H1 (cell line): Measurements from ENCODE around the gene PDP2. TPM values are rescaled to one million over a fixed set of nuclear protein-coding genes. Genes with fewer than 3 reads are reported as not detected.

Experiments
- ASH2L ChIP-seq: fragments of 200-600, 300-600 bp; sonication (generic); IDR thresholded peaks from one replicate; pipeline ENCODE4 v1.7.1; 2017; ENCODE audit warnings: low read length
- BRCA1 ChIP-seq: IDR thresholded peaks from 2 replicates; pipeline ENCODE4 v1.6.1; 2012; ENCODE audit warnings: low read depth, low read length, improper control_type of control experiment
- RBBP5 ChIP-seq: IDR thresholded peaks from 2 replicates; pipeline ENCODE4 v1.7.1; 2012; ENCODE audit warnings: low read depth, mild to moderate bottlenecking, inconsistent platforms, low read length, moderate library complexity, borderline replicate concordance
- polyA plus RNA-seq, 7 experiments: library from polyadenylated mRNA; depleted of rRNA in 3 of 7; stranded (reverse) in 5 of 7; unstranded in 2 of 7; fragments of >200 nt in 5 of 7; fragments of 200-250 nt in 2 of 7; gene quantifications; 1 replicate in 5 of 7; 2 replicates in 1 of 7; 4 replicates in 1 of 7; pipeline versions ENCODE4 v1.2.1 to v1.2.3, GENCODE V29; 2011 to 2013; ENCODE audit warnings: missing spikeins in 2 of 7, mixed read lengths in 2 of 7
- total RNA-seq: library from RNA; stranded (reverse); fragmentation: NEBNext Ultra II Directional; extraction: Animal tissue kit (Norgen Biotek cat#: 25700); gene quantifications from 2 replicates; pipeline ENCODE4 v1.2.1, GENCODE V29; 2021

The PDP2 gene
- total and polyA plus RNA-seq, 2 of the 8 experiments (the other 6 are each of a cell fraction or from before 2014, with no cell fraction given): 11.7 to 36.5 TPM

GRCh38 chr16:66908116-66908515, 27.8 kb downstream of the PDP2 start (continued):
- no peak for TF ChIP-seq BRCA1
- TF ChIP-seq RBBP5: no peak
- TF ChIP-seq ASH2L: no peak
